ENCODE measurements around the gene DNAJB4. TPM values are rescaled to one million over a fixed set of nuclear protein-coding genes. Genes with fewer than 3 reads are reported as not detected.

The DNAJB4 gene
- total RNA-seq (34.4 TPM), polyA plus RNA-seq (1 to 10 TPM; 7.6 to 9.3 (median 8.6) TPM)

GRCh38 chr1:78004719-78005447, at the start of gene DNAJB4:
Gene DNAJB4 (plus strand): TSS chr1:78004939. CDS start chr1:78005111, 172 bp downstream.
- Mint-ChIP-seq H3K27me3 (peaks cover 5% of the 10 kb centered on the region), H3K4me1 (peaks cover 12 to 59% (median 32%) of the 10 kb centered on the region in 4 donors), H3K9me3 (no peaks in the 10 kb centered on the region), H3K36me3 (no peaks in the 10 kb centered on the region), H3K4me3 (peak within 1 kb of the TSS; percentile 90 to 99 (median 92)), H3K27ac (peak within 1 kb of the TSS; percentile 96 to 100 (median 98))
- ATAC-seq (ENCODE audit: low read depth in 2 of 2), result peak; percentile 100
- H3K4me1 ChIP-seq (ENCODE audit: control insufficient read depth, insufficient read depth, low read length, poor library complexity, severe bottlenecking), result peaks cover 33% of the 10 kb centered on the region
- no peaks in the 10 kb centered on the region for H3K36me3 ChIP-seq (ENCODE audit: control insufficient read depth, insufficient read depth, low read length)
- DNase-seq, result peak; percentile 66 to 97 (median 89)
- no peaks in the 10 kb centered on the region for H3K27me3 ChIP-seq (ENCODE audit: control insufficient read depth, insufficient read depth, low read length)
- H3K9me3 ChIP-seq (ENCODE audit: control insufficient read depth in 2 of 2, low read length in 2 of 2), result no peaks in the 10 kb centered on the region
- peak within 1 kb of the TSS; percentile 96 for H3K27ac ChIP-seq (ENCODE audit: insufficient read depth, low read length, poor library complexity, severe bottlenecking)
- peak within 1 kb of the TSS; percentile 99 for H3K4me3 ChIP-seq (ENCODE audit: low read depth, low read length)

- peaks cover 63% of the 10 kb centered on the region for H3K36me3 Mint-ChIP-seq
- H3K9me3 Mint-ChIP-seq, result no peaks in the 10 kb centered on the region
- peak overlapping the region in 1 of 4 donors; percentile 6 for H3K4me3 Mint-ChIP-seq
- ATAC-seq (ENCODE audit: low read depth in 2 of 2) (no peak), DNase-seq (no peak)
- Histone ChIP-seq H3K9me3 (ENCODE audit: control insufficient read depth in 2 of 2, low read length in 2 of 2) (no peaks in the 10 kb centered on the region), H3K4me3 (ENCODE audit: low read depth, low read length) (no peak overlapping the region), H3K27me3 (ENCODE audit: control insufficient read depth, insufficient read depth, low read length) (no peaks in the 10 kb centered on the region), H3K4me1 (ENCODE audit: control insufficient read depth, insufficient read depth, low read length, poor library complexity, severe bottlenecking) (no peaks in the 10 kb centered on the region), H3K27ac (ENCODE audit: insufficient read depth, low read length, poor library complexity, severe bottlenecking) (peak overlapping the region; percentile 9), H3K36me3 (ENCODE audit: control insufficient read depth, insufficient read depth, low read length) (peaks cover 99% of the 10 kb centered on the region)
- no peak overlapping the region for H3K27ac Mint-ChIP-seq
- H3K4me1 Mint-ChIP-seq, result peaks cover 20 to 32% (median 23%) of the 10 kb centered on the region in 4 donors
- no peaks in the 10 kb centered on the region for H3K27me3 Mint-ChIP-seq
Measured at GRCh38 chr1:77955709-77956108, 49.0 kb upstream of the DNAJB4 start.

- Histone ChIP-seq H3K36me3 (ENCODE audit: control insufficient read depth, insufficient read depth, low read length) (peaks cover 99% of the 10 kb centered on the region), H3K27me3 (ENCODE audit: control insufficient read depth, insufficient read depth, low read length) (no peaks in the 10 kb centered on the region), H3K27ac (ENCODE audit: insufficient read depth, low read length, poor library complexity, severe bottlenecking) (no peak overlapping the region), H3K9me3 (ENCODE audit: control insufficient read depth in 2 of 2, low read length in 2 of 2) (no peaks in the 10 kb centered on the region), H3K4me3 (ENCODE audit: low read depth, low read length) (no peak overlapping the region), H3K4me1 (ENCODE audit: control insufficient read depth, insufficient read depth, low read length, poor library complexity, severe bottlenecking) (no peaks in the 10 kb centered on the region)
- no peak for ATAC-seq (ENCODE audit: low read depth in 2 of 2)
- H3K4me3 Mint-ChIP-seq, result no peak overlapping the region
- no peaks in the 10 kb centered on the region for H3K27me3 Mint-ChIP-seq
- H3K36me3 Mint-ChIP-seq, result peaks cover 67% of the 10 kb centered on the region
- H3K9me3 Mint-ChIP-seq, result no peaks in the 10 kb centered on the region
- DNase-seq, result no peak
- peaks cover 18 to 30% (median 22%) of the 10 kb centered on the region in 4 donors for H3K4me1 Mint-ChIP-seq
- H3K27ac Mint-ChIP-seq, result no peak overlapping the region
Measured at GRCh38 chr1:77956464-77956863, 48.3 kb upstream of the DNAJB4 start.

- Histone ChIP-seq H3K4me3 (ENCODE audit: low read depth, low read length) (no peak overlapping the region), H3K27me3 (ENCODE audit: control insufficient read depth, insufficient read depth, low read length) (no peaks in the 10 kb centered on the region), H3K4me1 (ENCODE audit: control insufficient read depth, insufficient read depth, low read length, poor library complexity, severe bottlenecking) (no peaks in the 10 kb centered on the region), H3K27ac (ENCODE audit: insufficient read depth, low read length, poor library complexity, severe bottlenecking) (no peak overlapping the region), H3K36me3 (ENCODE audit: control insufficient read depth, insufficient read depth, low read length) (peaks cover 100% of the 10 kb centered on the region), H3K9me3 (ENCODE audit: control insufficient read depth in 2 of 2, low read length in 2 of 2) (no peaks in the 10 kb centered on the region)
- ATAC-seq (ENCODE audit: low read depth in 2 of 2), result no peak
- Mint-ChIP-seq H3K9me3 (no peaks in the 10 kb centered on the region), H3K27me3 (no peaks in the 10 kb centered on the region), H3K36me3 (peaks cover 68% of the 10 kb centered on the region), H3K4me3 (no peak overlapping the region), H3K4me1 (peaks cover 19 to 33% (median 25%) of the 10 kb centered on the region in 4 donors), H3K27ac (peak overlapping the region in 1 of 3 donors; percentile 26)
- DNase-seq, result no peak
Measured at GRCh38 chr1:77958391-77958790, 46.3 kb upstream of the DNAJB4 start.

GRCh38 chr1:77958850-77959249, 45.9 kb upstream of the DNAJB4 start:
- no peaks in the 10 kb centered on the region for H3K27me3 Mint-ChIP-seq
- H3K36me3 Mint-ChIP-seq, result peaks cover 69% of the 10 kb centered on the region
- peak overlapping the region in 1 of 3 donors; percentile 26 for H3K27ac Mint-ChIP-seq
- H3K27ac ChIP-seq (ENCODE audit: insufficient read depth, low read length, poor library complexity, severe bottlenecking), result no peak overlapping the region
- no peaks in the 10 kb centered on the region for H3K27me3 ChIP-seq (ENCODE audit: control insufficient read depth, insufficient read depth, low read length)
- no peaks in the 10 kb centered on the region for H3K4me1 ChIP-seq (ENCODE audit: control insufficient read depth, insufficient read depth, low read length, poor library complexity, severe bottlenecking)
- H3K9me3 ChIP-seq (ENCODE audit: control insufficient read depth in 2 of 2, low read length in 2 of 2), result no peaks in the 10 kb centered on the region
- peaks cover 19 to 33% (median 25%) of the 10 kb centered on the region in 4 donors for H3K4me1 Mint-ChIP-seq
- no peak overlapping the region for H3K4me3 ChIP-seq (ENCODE audit: low read depth, low read length)
- no peak for DNase-seq
- H3K36me3 ChIP-seq (ENCODE audit: control insufficient read depth, insufficient read depth, low read length), result peaks cover 100% of the 10 kb centered on the region
- no peak overlapping the region for H3K4me3 Mint-ChIP-seq
- no peaks in the 10 kb centered on the region for H3K9me3 Mint-ChIP-seq
- ATAC-seq (ENCODE audit: low read depth in 2 of 2), result no peak

DNA sequence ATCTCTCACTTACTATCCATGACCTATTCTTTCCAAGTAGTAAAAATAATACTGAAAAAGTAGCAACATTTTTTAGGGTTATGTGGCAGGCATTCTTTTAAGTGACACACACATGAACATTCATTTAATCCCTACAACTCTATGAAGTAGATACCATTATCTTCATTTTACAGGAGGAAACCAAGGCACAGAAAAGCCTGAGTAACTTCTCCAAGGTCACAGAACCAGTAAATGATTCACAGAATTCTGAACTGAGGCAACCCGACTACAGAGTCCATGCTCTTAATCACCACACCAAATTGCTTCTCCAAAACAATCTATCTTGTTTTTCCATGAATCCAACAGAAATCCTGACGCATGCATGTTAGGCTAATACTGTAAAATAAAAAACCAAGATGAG, 43.3 kb upstream of the DNAJB4 start:
- Mint-ChIP-seq H3K4me3 (no peak overlapping the region), H3K27me3 (no peaks in the 10 kb centered on the region), H3K27ac (no peak overlapping the region), H3K36me3 (peaks cover 72% of the 10 kb centered on the region), H3K9me3 (peaks cover 0 to 1% (median 0%) of the 10 kb centered on the region in 7 donors), H3K4me1 (peaks cover 23 to 34% (median 30%) of the 10 kb centered on the region in 4 donors)
- DNase-seq (no peak), ATAC-seq (ENCODE audit: low read depth in 2 of 2) (no peak)
- H3K36me3 ChIP-seq (ENCODE audit: control insufficient read depth, insufficient read depth, low read length), result peaks cover 99% of the 10 kb centered on the region
- H3K27ac ChIP-seq (ENCODE audit: insufficient read depth, low read length, poor library complexity, severe bottlenecking), result no peak overlapping the region
- no peak overlapping the region for H3K4me3 ChIP-seq (ENCODE audit: low read depth, low read length)
- H3K27me3 ChIP-seq (ENCODE audit: control insufficient read depth, insufficient read depth, low read length), result no peaks in the 10 kb centered on the region
- no peaks in the 10 kb centered on the region for H3K9me3 ChIP-seq (ENCODE audit: control insufficient read depth in 2 of 2, low read length in 2 of 2)
- no peaks in the 10 kb centered on the region for H3K4me1 ChIP-seq (ENCODE audit: control insufficient read depth, insufficient read depth, low read length, poor library complexity, severe bottlenecking)

- Histone ChIP-seq H3K4me1 (ENCODE audit: control insufficient read depth, insufficient read depth, low read length, poor library complexity, severe bottlenecking) (peaks cover 18% of the 10 kb centered on the region), H3K9me3 (ENCODE audit: control insufficient read depth in 2 of 2, low read length in 2 of 2) (no peaks in the 10 kb centered on the region), H3K27me3 (ENCODE audit: control insufficient read depth, insufficient read depth, low read length) (no peaks in the 10 kb centered on the region), H3K27ac (ENCODE audit: insufficient read depth, low read length, poor library complexity, severe bottlenecking) (no peak overlapping the region), H3K4me3 (ENCODE audit: low read depth, low read length) (no peak overlapping the region), H3K36me3 (ENCODE audit: control insufficient read depth, insufficient read depth, low read length) (peaks cover 88% of the 10 kb centered on the region)
- peaks cover 0 to 1% (median 0%) of the 10 kb centered on the region in 7 donors for H3K9me3 Mint-ChIP-seq
- H3K36me3 Mint-ChIP-seq, result peaks cover 54% of the 10 kb centered on the region
- H3K4me1 Mint-ChIP-seq, result peaks cover 29 to 55% (median 45%) of the 10 kb centered on the region in 4 donors
- no peak overlapping the region for H3K27ac Mint-ChIP-seq
- ATAC-seq (ENCODE audit: low read depth in 2 of 2) (no peak), DNase-seq (no peak)
- H3K27me3 Mint-ChIP-seq, result no peaks in the 10 kb centered on the region
- peak overlapping the region in 2 of 4 donors; percentile 32 to 47 for H3K4me3 Mint-ChIP-seq
Measured at GRCh38 chr1:77966291-77966690, 38.4 kb upstream of the DNAJB4 start.

DNA sequence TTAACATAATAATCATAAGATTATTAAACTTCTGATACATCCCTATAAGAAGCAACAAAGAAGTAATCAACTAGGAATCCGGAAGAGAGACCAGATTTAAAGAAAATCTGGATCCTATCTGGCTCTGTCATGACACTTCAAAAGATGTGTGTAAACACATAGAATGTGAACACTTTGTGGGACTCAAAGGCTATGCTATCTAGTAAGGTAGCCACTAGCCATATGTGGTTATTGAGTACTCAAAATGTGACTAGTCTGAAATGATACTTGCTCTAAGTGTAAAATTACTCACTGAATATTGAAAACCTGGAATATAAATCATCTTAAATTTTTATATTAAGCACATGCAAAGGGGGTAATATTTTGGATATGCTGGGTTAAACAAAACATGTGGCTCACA, 34.5 kb upstream of the DNAJB4 start:
- Mint-ChIP-seq H3K27me3 (no peaks in the 10 kb centered on the region), H3K4me1 (peaks cover 37 to 79% (median 54%) of the 10 kb centered on the region in 4 donors), H3K36me3 (peaks cover 38% of the 10 kb centered on the region), H3K27ac (no peak overlapping the region), H3K9me3 (no peaks in the 10 kb centered on the region), H3K4me3 (peak overlapping the region in 1 of 4 donors; percentile 10)
- H3K27ac ChIP-seq (ENCODE audit: insufficient read depth, low read length, poor library complexity, severe bottlenecking), result no peak overlapping the region
- H3K36me3 ChIP-seq (ENCODE audit: control insufficient read depth, insufficient read depth, low read length), result peaks cover 65% of the 10 kb centered on the region
- H3K4me1 ChIP-seq (ENCODE audit: control insufficient read depth, insufficient read depth, low read length, poor library complexity, severe bottlenecking), result peaks cover 50% of the 10 kb centered on the region
- DNase-seq, result no peak
- ATAC-seq (ENCODE audit: low read depth in 2 of 2), result no peak
- peak overlapping the region; percentile 56 for H3K4me3 ChIP-seq (ENCODE audit: low read depth, low read length)
- no peaks in the 10 kb centered on the region for H3K9me3 ChIP-seq (ENCODE audit: control insufficient read depth in 2 of 2, low read length in 2 of 2)
- H3K27me3 ChIP-seq (ENCODE audit: control insufficient read depth, insufficient read depth, low read length), result no peaks in the 10 kb centered on the region
